Measurements from ENCODE around the gene BPNT1.

Gene BPNT1

GRCh38 chr1:220099826-220100225 lies 10.2 kb upstream of the BPNT1 start:
- no peaks in the 10 kb centered on the region for H3K9me3 ChIP-seq (ENCODE audit: insufficient read depth, low read length)
- H2AFZ ChIP-seq (ENCODE audit: low read depth, low read length, severe bottlenecking), result no peak overlapping the region
- H3K27me3 ChIP-seq (ENCODE audit: low read length), result no peaks in the 10 kb centered on the region
- no peaks in the 10 kb centered on the region for H3K9me2 ChIP-seq (replicated peaks; ENCODE audit: insufficient read depth, low read length)
- no peak overlapping the region for H3K4me3 ChIP-seq (ENCODE audit: insufficient read depth, low read length, poor library complexity, severe bottlenecking)
- no peaks in the 10 kb centered on the region for H3F3A ChIP-seq (ENCODE audit: insufficient read depth)
- H3K27ac ChIP-seq (ENCODE audit: low read depth, low read length), result no peak overlapping the region
- TF ChIP-seq EZH2phosphoT487 (conservative IDR thresholded peaks at IDR 0.05; ENCODE audit: low read length) (no peak), CTCF (IDR thresholded peaks at IDR 0.05; ENCODE audit: insufficient read depth, low read length, poor library complexity, severe bottlenecking) (no peak)
- no peak overlapping the region for H3K4me2 ChIP-seq (ENCODE audit: low read depth, low read length, poor library complexity, severe bottlenecking)
- peaks cover 36% of the 10 kb centered on the region for H3K36me3 ChIP-seq (ENCODE audit: low read length)
- H3K9ac ChIP-seq (ENCODE audit: low read length), result no peak overlapping the region
- no peaks in the 10 kb centered on the region for H4K20me1 ChIP-seq (ENCODE audit: low read depth, low read length)
- H3K79me2 ChIP-seq (ENCODE audit: insufficient read depth, low read length), result peaks cover 18% of the 10 kb centered on the region

GRCh38 chr1:220094016-220094911 lies 4.7 kb upstream of the BPNT1 start, which contains the start of gene IARS2:
TSS of gene IARS2 (plus strand) at chr1:220094132. CDS start at chr1:220094217, 85 bp downstream.
- peak within 1 kb of the TSS; percentile 57 for H3K27ac ChIP-seq (ENCODE audit: low read depth, low read length)
- no peaks in the 10 kb centered on the region for H3K27me3 ChIP-seq (ENCODE audit: low read length)
- no peaks in the 10 kb centered on the region for H3K9me3 ChIP-seq (ENCODE audit: insufficient read depth, low read length)
- H3F3A ChIP-seq (ENCODE audit: insufficient read depth), result peaks cover 8% of the 10 kb centered on the region
- H2AFZ ChIP-seq (ENCODE audit: low read depth, low read length, severe bottlenecking), result peak within 1 kb of the TSS; percentile 89
- H3K9ac ChIP-seq (ENCODE audit: low read length), result peak within 1 kb of the TSS; percentile 93
- peak within 1 kb of the TSS; percentile 92 for H3K4me3 ChIP-seq (ENCODE audit: insufficient read depth, low read length, poor library complexity, severe bottlenecking)
- peaks cover 1% of the 10 kb centered on the region; the same call in 1 of the 2 replicates for H3K36me3 ChIP-seq (ENCODE audit: low read length)
- H4K20me1 ChIP-seq (ENCODE audit: low read depth, low read length), result no peaks in the 10 kb centered on the region
- no peak for TF ChIP-seq EZH2phosphoT487 (conservative IDR thresholded peaks at IDR 0.05; ENCODE audit: low read length)
- no peak for TF ChIP-seq CTCF (IDR thresholded peaks at IDR 0.05; ENCODE audit: insufficient read depth, low read length, poor library complexity, severe bottlenecking)
- no peaks in the 10 kb centered on the region for H3K9me2 ChIP-seq (replicated peaks; ENCODE audit: insufficient read depth, low read length)
- peaks cover 29% of the 10 kb centered on the region for H3K79me2 ChIP-seq (ENCODE audit: insufficient read depth, low read length)
- peak within 1 kb of the TSS; percentile 87 for H3K4me2 ChIP-seq (ENCODE audit: low read depth, low read length, poor library complexity, severe bottlenecking)

GRCh38 chr1:220093361-220094015 lies 3.9 kb upstream of the BPNT1 start:
- no peak overlapping the region; the same call in 1 of the 2 replicates for H3K9ac ChIP-seq (ENCODE audit: low read length)
- peaks cover 32% of the 10 kb centered on the region for H3K79me2 ChIP-seq (ENCODE audit: insufficient read depth, low read length)
- peaks cover 13% of the 10 kb centered on the region for H3F3A ChIP-seq (ENCODE audit: insufficient read depth)
- no peaks in the 10 kb centered on the region for H4K20me1 ChIP-seq (ENCODE audit: low read depth, low read length)
- no peaks in the 10 kb centered on the region for H3K9me3 ChIP-seq (ENCODE audit: insufficient read depth, low read length)
- H3K27ac ChIP-seq (ENCODE audit: low read depth, low read length), result 0 out of 2 replicates have a peak overlapping the region, but pooled peaks have one; percentile 13
- H3K36me3 ChIP-seq (ENCODE audit: low read length), result no peaks in the 10 kb centered on the region; the same call in 1 of the 2 replicates
- peak overlapping the region; percentile 53 for H3K4me2 ChIP-seq (ENCODE audit: low read depth, low read length, poor library complexity, severe bottlenecking)
- H3K9me2 ChIP-seq (replicated peaks; ENCODE audit: insufficient read depth, low read length), result no peaks in the 10 kb centered on the region
- H3K4me3 ChIP-seq (ENCODE audit: insufficient read depth, low read length, poor library complexity, severe bottlenecking), result no peak overlapping the region
- TF ChIP-seq EZH2phosphoT487 (conservative IDR thresholded peaks at IDR 0.05; ENCODE audit: low read length) (no peak), CTCF (IDR thresholded peaks at IDR 0.05; ENCODE audit: insufficient read depth, low read length, poor library complexity, severe bottlenecking) (no peak)
- peak overlapping the region; percentile 60 for H2AFZ ChIP-seq (ENCODE audit: low read depth, low read length, severe bottlenecking)
- H3K27me3 ChIP-seq (ENCODE audit: low read length), result no peaks in the 10 kb centered on the region

All from SU-DHL-6 (cell line).